Astrocyte (in vitro differentiated cells and primary cell): ENCODE data around the gene HERC2.

Experiments used
- CTCF ChIP-seq: IDR thresholded peaks from 2 replicates; pipeline ENCODE4 v1.5.1; 2011; ENCODE audit warnings: low read depth, mild to moderate bottlenecking, inconsistent platforms, low read length, moderate library complexity; ENCODE audit not compliant: insufficient read depth
- EZH2 ChIP-seq: IDR thresholded peaks from 2 replicates; pipeline ENCODE4 v1.6.1; 2012; ENCODE audit warnings: mild to moderate bottlenecking, low read length, inconsistent platforms; ENCODE audit not compliant: insufficient read depth

- no peak for TF ChIP-seq EZH2
- no peak for TF ChIP-seq CTCF
Observed at GRCh38 chr15:28181366-28181765, 140.6 kb downstream of the HERC2 start.
